Cardiac muscle cell (in vitro differentiated cells and primary cell): ENCODE data around the gene ATN1. TPM values are rescaled to one million over a fixed set of nuclear protein-coding genes. Genes with fewer than 3 reads are reported as not detected.

Source experiments
- DNase-seq, 2 donors: peaks; one replicate each; pipeline versions ENCODE4 v3.0.0 to v3.0.0-alpha.2; 2010 to 2017; ENCODE audit warnings: low read depth in 1 of 2, low spot score in 1 of 2
- H3K27ac ChIP-seq: fragments of 200-600 bp; sonication (generic); 2 replicates; pipeline ENCODE4 v1.5.1; 2016
- H3K27me3 ChIP-seq: fragments of 200-600 bp; sonication (generic); 2 replicates; pipeline ENCODE4 v1.6.0; 2016; ENCODE audit warnings: control low read depth
- H3K36me3 ChIP-seq: fragments of 200-600 bp; sonication (generic); 2 replicates; pipeline ENCODE4 v1.5.1; 2016; ENCODE audit warnings: control low read depth
- H3K4me1 ChIP-seq: fragments of 200-600 bp; sonication (generic); 2 replicates; pipeline ENCODE4 v1.8.1; 2017; ENCODE audit warnings: low read depth, mild to moderate bottlenecking, mixed run types
- H3K4me3 ChIP-seq: fragments of 200-600 bp; sonication (generic); 2 replicates; pipeline ENCODE4 v1.5.1; 2016; ENCODE audit warnings: mild to moderate bottlenecking
- H3K9me3 ChIP-seq: fragments of 200-600 bp; sonication (generic); 2 replicates; pipeline ENCODE4 v1.5.1; 2017; ENCODE audit warnings: low read depth, mild to moderate bottlenecking, control low read depth
- CTCF ChIP-seq: IDR thresholded peaks from 2 replicates; pipeline ENCODE4 v1.5.1; 2012; ENCODE audit warnings: low read depth, mild to moderate bottlenecking, low read length
- polyA plus RNA-seq: library from polyadenylated mRNA; unstranded; fragments of >200 nt; fragmentation: Nextera tagmentation; extraction: Ambion mirVana; gene quantifications from 2 replicates; pipeline ENCODE4 v1.2.1, GENCODE V29; 2016
- total RNA-seq: library from RNA; depleted of rRNA; stranded (reverse); fragments of >200 nt; gene quantifications from 2 replicates; pipeline ENCODE4 v1.2.3, GENCODE V29; 2016

Gene ATN1
- total and polyA plus RNA-seq, 2 experiments from 2014 or later = 22.8 to 46.4 TPM

GRCh38 chr12:6923851-6924250 lies 3.9 kb upstream of the ATN1 start:
- no peak overlapping the region for H3K27ac ChIP-seq
- no peak for TF ChIP-seq CTCF
- H3K9me3 ChIP-seq = no peaks in the 10 kb centered on the region
- H3K4me1 ChIP-seq = peaks cover 29% of the 10 kb centered on the region
- H3K36me3 ChIP-seq = peaks cover 6% of the 10 kb centered on the region
- no peak overlapping the region for H3K4me3 ChIP-seq
- DNase-seq = no peak
- no peaks in the 10 kb centered on the region for H3K27me3 ChIP-seq

- Histone ChIP-seq H3K27ac (peak overlapping the region; percentile 80), H3K9me3 (no peaks in the 10 kb centered on the region), H3K36me3 (peaks cover 6% of the 10 kb centered on the region), H3K4me3 (no peak overlapping the region), H3K4me1 (peaks cover 39% of the 10 kb centered on the region), H3K27me3 (no peaks in the 10 kb centered on the region)
- TF ChIP-seq CTCF = no peak
- DNase-seq = no peak
These were observed 2.6 kb upstream of the ATN1 start for GRCh38 chr12:6925239-6925539.

- no peak for TF ChIP-seq CTCF
- peaks cover 6% of the 10 kb centered on the region for H3K36me3 ChIP-seq
These were observed 2.0 kb upstream of the ATN1 start for GRCh38 chr12:6925540-6926279.

GRCh38 chr12:6928022-6928702 lies 403 bp downstream of the ATN1 start:
- no peak for TF ChIP-seq CTCF
- Histone ChIP-seq H3K9me3 (no peaks in the 10 kb centered on the region), H3K4me1 (peaks cover 41% of the 10 kb centered on the region), H3K27ac (peak overlapping the region; percentile 88), H3K4me3 (peak overlapping the region; percentile 93), H3K27me3 (no peaks in the 10 kb centered on the region), H3K36me3 (no peaks in the 10 kb centered on the region)
- peak in 1 of 2 donors; percentile 40 for DNase-seq

More at GRCh38 chr12:6925540-6926279, 2.0 kb upstream of the ATN1 start:
- Histone ChIP-seq H3K27me3 (no peaks in the 10 kb centered on the region), H3K4me3 (no peak overlapping the region), H3K9me3 (no peaks in the 10 kb centered on the region), H3K4me1 (peaks cover 41% of the 10 kb centered on the region), H3K27ac (peak overlapping the region; percentile 80)
- DNase-seq = peak; percentile 52 to 89

- TF ChIP-seq CTCF = no peak
- no peaks in the 10 kb centered on the region for H3K27me3 ChIP-seq
- no peak for DNase-seq
- H3K36me3 ChIP-seq = peaks cover 6% of the 10 kb centered on the region
- peak overlapping the region; percentile 93 for H3K4me3 ChIP-seq
- peak overlapping the region; percentile 87 for H3K27ac ChIP-seq
- no peaks in the 10 kb centered on the region for H3K9me3 ChIP-seq
- H3K4me1 ChIP-seq = peaks cover 41% of the 10 kb centered on the region
These were observed 1.1 kb downstream of the ATN1 start for GRCh38 chr12:6928703-6929407.
